Measurements from ENCODE around the gene SYNPR. TPM values are rescaled to one million over a fixed set of nuclear protein-coding genes. Genes with fewer than 3 reads are reported as not detected.
A peak's percentile ranks its signal among the peaks of the same experiment; 100 is the strongest.

The SYNPR gene
- total RNA-seq, 1 experiment from 2014 or later = not detected

- POLR2A ChIA-PET (ENCODE audit: unreplicated experiment) = no interaction called here
These were observed 377.4 kb downstream of the SYNPR start for GRCh38 chr3:63655519-63655918.

GRCh38 chr3:63656786-63657185, 378.7 kb downstream of the SYNPR start:
- intact Hi-C loops (cut with micrococcal nuclease) = no loop called here
- ChIA-PET CTCF (no interaction called here), POLR2A (ENCODE audit: unreplicated experiment) (no interaction called here)
- DNase-seq (peak; percentile 1), ATAC-seq (no peak)
- no peak overlapping the region for H3K9ac ChIP-seq (ENCODE audit: low read length)
- H3K79me2 ChIP-seq (ENCODE audit: low read length) = no peaks in the 10 kb centered on the region
- no peaks in the 10 kb centered on the region for H3K9me3 ChIP-seq (ENCODE audit: low read length)
- no peak overlapping the region for H2AFZ ChIP-seq (ENCODE audit: low read length)
- no peaks in the 10 kb centered on the region for H3K36me3 ChIP-seq (ENCODE audit: low read depth, low read length)
- no TSS peak for BruUV-seq (replicated peaks)
- no peaks in the 10 kb centered on the region for H3K4me1 ChIP-seq (ENCODE audit: insufficient read depth, low read length)
- no peaks in the 10 kb centered on the region for H3F3A ChIP-seq (ENCODE audit: low read length, unreplicated experiment)
- no peak overlapping the region for H3K4me2 ChIP-seq (ENCODE audit: low read length)
- H3K4me3 ChIP-seq (ENCODE audit: low read length) = no peak overlapping the region
- no peak overlapping the region for H3K27ac ChIP-seq (ENCODE audit: low read length)
- no peaks in the 10 kb centered on the region for H3K27me3 ChIP-seq (ENCODE audit: low read length)
- no peaks in the 10 kb centered on the region for H4K20me1 ChIP-seq (ENCODE audit: low read length)
- TF ChIP-seq EZH2 (IDR thresholded peaks at IDR 0.05; ENCODE audit: low read length, unreplicated experiment) = no peak
- no peak for TF ChIP-seq CTCF (conservative IDR thresholded peaks at IDR 0.05; ENCODE audit: low read depth, low read length)
- TF ChIP-seq EZH2phosphoT487 (IDR thresholded peaks at IDR 0.05; ENCODE audit: borderline replicate concordance, low read length) = no peak
- H3K9me2 ChIP-seq (replicated peaks; ENCODE audit: low read length) = no peaks in the 10 kb centered on the region

More at GRCh38 chr3:63655519-63655918, 377.4 kb downstream of the SYNPR start:
- CTCF ChIA-PET = no interaction called here
- no peaks in the 10 kb centered on the region for H3K4me1 ChIP-seq (ENCODE audit: insufficient read depth, low read length)
- no peaks in the 10 kb centered on the region for H3F3A ChIP-seq (ENCODE audit: low read length, unreplicated experiment)
- TF ChIP-seq EZH2phosphoT487 (IDR thresholded peaks at IDR 0.05; ENCODE audit: borderline replicate concordance, low read length) (no peak), EZH2 (IDR thresholded peaks at IDR 0.05; ENCODE audit: low read length, unreplicated experiment) (no peak), CTCF (conservative IDR thresholded peaks at IDR 0.05; ENCODE audit: low read depth, low read length) (no peak)
- H3K9ac ChIP-seq (ENCODE audit: low read length) = no peak overlapping the region
- intact Hi-C loops (cut with micrococcal nuclease) = no loop called here
- no peaks in the 10 kb centered on the region for H4K20me1 ChIP-seq (ENCODE audit: low read length)
- BruUV-seq (replicated peaks) = no TSS peak
- H2AFZ ChIP-seq (ENCODE audit: low read length) = no peak overlapping the region
- no peaks in the 10 kb centered on the region for H3K27me3 ChIP-seq (ENCODE audit: low read length)
- H3K9me3 ChIP-seq (ENCODE audit: low read length) = no peaks in the 10 kb centered on the region
- no peaks in the 10 kb centered on the region for H3K36me3 ChIP-seq (ENCODE audit: low read depth, low read length)
- ATAC-seq (no peak), DNase-seq (peak; percentile 5)
- H3K4me2 ChIP-seq (ENCODE audit: low read length) = no peak overlapping the region
- no peak overlapping the region for H3K27ac ChIP-seq (ENCODE audit: low read length)
- H3K4me3 ChIP-seq (ENCODE audit: low read length) = no peak overlapping the region
- H3K79me2 ChIP-seq (ENCODE audit: low read length) = no peaks in the 10 kb centered on the region
- H3K9me2 ChIP-seq (replicated peaks; ENCODE audit: low read length) = no peaks in the 10 kb centered on the region

GRCh38 chr3:63661242-63661641, 383.1 kb downstream of the SYNPR start:
- Histone ChIP-seq H3K27me3 (ENCODE audit: low read length) (no peaks in the 10 kb centered on the region), H3K4me1 (ENCODE audit: insufficient read depth, low read length) (no peaks in the 10 kb centered on the region), H3K36me3 (ENCODE audit: low read depth, low read length) (no peaks in the 10 kb centered on the region), H3K4me3 (ENCODE audit: low read length) (no peak overlapping the region), H3F3A (ENCODE audit: low read length, unreplicated experiment) (no peaks in the 10 kb centered on the region), H3K9ac (ENCODE audit: low read length) (no peak overlapping the region), H4K20me1 (ENCODE audit: low read length) (no peaks in the 10 kb centered on the region), H3K4me2 (ENCODE audit: low read length) (no peak overlapping the region), H2AFZ (ENCODE audit: low read length) (no peak overlapping the region), H3K9me3 (ENCODE audit: low read length) (no peaks in the 10 kb centered on the region), H3K27ac (ENCODE audit: low read length) (no peak overlapping the region), H3K9me2 (replicated peaks; ENCODE audit: low read length) (no peaks in the 10 kb centered on the region), H3K79me2 (ENCODE audit: low read length) (no peaks in the 10 kb centered on the region)
- CTCF ChIA-PET = no interaction called here
- intact Hi-C loops (cut with micrococcal nuclease) = loop anchor here (5.0 kb wide), 1 partner anchor 156 kb away; the partner anchor contains the start of gene C3orf49
- TF ChIP-seq CTCF (conservative IDR thresholded peaks at IDR 0.05; ENCODE audit: low read depth, low read length) (0 out of 2 replicates have a peak, but pooled peaks have one; percentile 17), EZH2phosphoT487 (IDR thresholded peaks at IDR 0.05; ENCODE audit: borderline replicate concordance, low read length) (no peak)
- no peak for ATAC-seq
- POLR2A ChIA-PET (ENCODE audit: unreplicated experiment) = no interaction called here
- DNase-seq = no peak
- no TSS peak for BruUV-seq (replicated peaks)

All from PC-3 (cell line).